HG03196 (cell line): Measurements from ENCODE around the gene SHANK2.

Source experiments
- ATAC-seq: cut with Tn5 transposase; IDR thresholded peaks from one replicate; pipeline ENCODE4 v1.9.1; 2021; ENCODE audit not compliant: unreplicated experiment

SHANK2 gene

GRCh38 chr11:71202966-71203365 lies 49.4 kb downstream of the SHANK2 start:
- ATAC-seq: no peak

GRCh38 chr11:71202598-71202944 lies 49.8 kb downstream of the SHANK2 start:
- no peak for ATAC-seq
